Panc1 (cell line): ENCODE results near the gene METTL27. TPM values are rescaled to one million over a fixed set of nuclear protein-coding genes. Genes with fewer than 3 reads are reported as not detected.

Experiments used
- ATAC-seq: fragments of 200-7000 bp; cut with Tn5 transposase; 2 replicates; pipeline ENCODE4 v1.9.1; 2020; ENCODE audit warnings: mild to moderate bottlenecking, moderate library complexity
- BruUV-seq: library from RNA; stranded (reverse); fragments of 400-500 nt; replicated peaks from 2 replicates; lab custom pipeline; 2021; lab: Mats Ljungman, UMichigan
- CTCF ChIA-PET: fragments of 300-600 bp; sonication (Branson Sonifier 250); formaldehyde crosslinking; loops from one replicate; lab custom pipeline; 2022; ENCODE audit warnings: antibody characterized with exemption; lab: Charles Lee
- POLR2A ChIA-PET: fragments of 300-600 bp; sonication (Branson Sonifier 250); formaldehyde crosslinking; loops from one replicate; lab custom pipeline; 2022; ENCODE audit warnings: antibody characterized with exemption; lab: Charles Lee
- DNase-seq: peaks from one replicate; pipeline ENCODE4 v3.0.0-alpha.2; 2010; ENCODE audit warnings: low read depth, low spot score
- H3K27ac ChIP-seq: 2 replicates; pipeline ENCODE4 v1.5.1; 2011; ENCODE audit warnings: mild to moderate bottlenecking, low read length, inconsistent platforms
- H3K27me3 ChIP-seq: fragments of 200-500 bp; sonication (Bioruptor generic); 2 replicates; pipeline ENCODE4 v1.6.0; 2014; ENCODE audit warnings: low read length, inconsistent platforms; ENCODE audit not compliant: control insufficient read depth, insufficient read depth
- H3K36me3 ChIP-seq: fragments of 200-500 bp; sonication (Bioruptor generic); 2 replicates; pipeline ENCODE4 v1.5.1; 2014; ENCODE audit warnings: inconsistent platforms, mild to moderate bottlenecking, low read length, moderate library complexity; ENCODE audit not compliant: control insufficient read depth, insufficient read depth
- H3K4me1 ChIP-seq: 2 replicates; pipeline ENCODE4 v1.5.1; 2011; ENCODE audit warnings: inconsistent platforms, mild to moderate bottlenecking, low read length, moderate library complexity; ENCODE audit not compliant: control insufficient read depth, insufficient read depth
- H3K4me3 ChIP-seq, 2 experiments: 2 replicates each; pipeline ENCODE4 v1.5.1; 2011 to 2012; ENCODE audit warnings: low read depth in 2 of 2, low read length in 2 of 2, mild to moderate bottlenecking in 2 of 2, inconsistent platforms in 1 of 2, moderate library complexity in 1 of 2
- H3K9me3 ChIP-seq: fragments of 200-500 bp; sonication (Bioruptor generic); 2 replicates; pipeline ENCODE4 v1.5.1; 2014; ENCODE audit warnings: low read depth, mild to moderate bottlenecking, inconsistent platforms, low read length, moderate library complexity; ENCODE audit not compliant: control insufficient read depth, insufficient read depth
- POLR2AphosphoS5 ChIP-seq: IDR thresholded peaks from 2 replicates; pipeline ENCODE4 v1.6.1; 2012; ENCODE audit warnings: mild to moderate bottlenecking, low read depth, low read length, moderate library complexity
- SIN3A ChIP-seq: IDR thresholded peaks from 2 replicates; pipeline ENCODE4 v1.6.1; 2012; ENCODE audit warnings: low read depth, mild to moderate bottlenecking, low read length, moderate library complexity, borderline replicate concordance; ENCODE audit not compliant: insufficient read depth
- TCF7L2 ChIP-seq: IDR thresholded peaks from 2 replicates; pipeline ENCODE4 v1.6.1; 2011; ENCODE audit warnings: mild to moderate bottlenecking, low read depth, low read length, inconsistent platforms
- in situ Hi-C: cut with HindIII; loops from 2 replicates; pipeline ENCODE4 v1.10.0; 2016; ENCODE audit warnings: low sequenced_read_pairs, low pct_unique_long_range_greater_than_20kb
- intact Hi-C: fragments of 100-400 bp; cut with micrococcal nuclease; formaldehyde crosslinking; loops from one replicate; pipeline ENCODE4 v1.10.0; 2022; ENCODE audit not compliant: unreplicated experiment
- total RNA-seq: library from RNA; stranded (reverse); gene quantifications from one replicate; pipeline ENCODE4 v1.2.1, GENCODE V29; 2021; ENCODE audit not compliant: unreplicated experiment
- TF ChIP-seq, protein P1 (sequence below), 2 experiments: IDR thresholded peaks; 2 replicates each; pipeline ENCODE4 v1.6.1; 2011 to 2012; ENCODE audit warnings: low read depth in 2 of 2, control low read depth in 1 of 2, low read length in 1 of 2, mild to moderate bottlenecking in 1 of 2, moderate library complexity in 1 of 2; ENCODE audit not compliant: insufficient read depth in 1 of 2
- TF ChIP-seq, protein P2 (sequence below): fragments of 450-650 bp; IDR thresholded peaks from 2 replicates; pipeline ENCODE4 v1.5.1; 2017; ENCODE audit warnings: mild to moderate bottlenecking

METTL27 gene
- total RNA-seq, 1 experiment from 2014 or later, result 3.4 TPM

DNA sequence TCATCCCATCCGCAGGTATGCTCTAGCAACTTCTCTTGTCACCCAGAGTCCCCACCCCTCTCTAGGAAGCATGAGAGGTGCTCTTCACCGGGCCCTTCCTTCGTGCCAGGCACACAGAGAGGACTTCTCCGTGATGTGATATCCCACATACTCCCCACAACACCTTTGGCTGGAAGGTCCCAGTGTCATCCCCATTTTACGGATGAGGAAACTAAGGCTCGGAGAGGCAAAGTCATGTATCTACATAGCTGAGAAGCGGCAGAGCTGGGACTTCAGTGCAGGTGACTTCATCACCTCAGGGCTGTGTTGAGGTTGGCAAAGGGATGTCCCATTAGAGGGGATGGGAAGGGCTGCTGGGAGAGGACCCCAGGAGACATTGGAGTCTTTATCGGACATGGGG, 34.0 kb upstream of the METTL27 start:
- TF ChIP-seq, protein P1, sequence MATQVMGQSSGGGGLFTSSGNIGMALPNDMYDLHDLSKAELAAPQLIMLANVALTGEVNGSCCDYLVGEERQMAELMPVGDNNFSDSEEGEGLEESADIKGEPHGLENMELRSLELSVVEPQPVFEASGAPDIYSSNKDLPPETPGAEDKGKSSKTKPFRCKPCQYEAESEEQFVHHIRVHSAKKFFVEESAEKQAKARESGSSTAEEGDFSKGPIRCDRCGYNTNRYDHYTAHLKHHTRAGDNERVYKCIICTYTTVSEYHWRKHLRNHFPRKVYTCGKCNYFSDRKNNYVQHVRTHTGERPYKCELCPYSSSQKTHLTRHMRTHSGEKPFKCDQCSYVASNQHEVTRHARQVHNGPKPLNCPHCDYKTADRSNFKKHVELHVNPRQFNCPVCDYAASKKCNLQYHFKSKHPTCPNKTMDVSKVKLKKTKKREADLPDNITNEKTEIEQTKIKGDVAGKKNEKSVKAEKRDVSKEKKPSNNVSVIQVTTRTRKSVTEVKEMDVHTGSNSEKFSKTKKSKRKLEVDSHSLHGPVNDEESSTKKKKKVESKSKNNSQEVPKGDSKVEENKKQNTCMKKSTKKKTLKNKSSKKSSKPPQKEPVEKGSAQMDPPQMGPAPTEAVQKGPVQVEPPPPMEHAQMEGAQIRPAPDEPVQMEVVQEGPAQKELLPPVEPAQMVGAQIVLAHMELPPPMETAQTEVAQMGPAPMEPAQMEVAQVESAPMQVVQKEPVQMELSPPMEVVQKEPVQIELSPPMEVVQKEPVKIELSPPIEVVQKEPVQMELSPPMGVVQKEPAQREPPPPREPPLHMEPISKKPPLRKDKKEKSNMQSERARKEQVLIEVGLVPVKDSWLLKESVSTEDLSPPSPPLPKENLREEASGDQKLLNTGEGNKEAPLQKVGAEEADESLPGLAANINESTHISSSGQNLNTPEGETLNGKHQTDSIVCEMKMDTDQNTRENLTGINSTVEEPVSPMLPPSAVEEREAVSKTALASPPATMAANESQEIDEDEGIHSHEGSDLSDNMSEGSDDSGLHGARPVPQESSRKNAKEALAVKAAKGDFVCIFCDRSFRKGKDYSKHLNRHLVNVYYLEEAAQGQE (IDR thresholded peaks at IDR 0.05; ENCODE audit: insufficient read depth in 1 of 2, low read depth in 2 of 2, low read length in 1 of 2), result no peak
- no peak for TF ChIP-seq POLR2AphosphoS5
- ATAC-seq, result no peak
- H3K4me1 ChIP-seq, result peaks cover 4% of the 10 kb centered on the region; the same call in 1 of the 2 replicates
- no TSS peak for BruUV-seq
- in situ Hi-C loops, result no loop called here
- CTCF ChIA-PET, result no interaction called here
- H3K27me3 ChIP-seq, result no peaks in the 10 kb centered on the region
- POLR2A ChIA-PET, result interaction anchor here (0.6 to 0.7 kb wide), 2 partner anchors 39 to 423 kb away, joined by 3 to 5 read pairs; no protein-coding TSS in a partner anchor
- DNase-seq, result no peak
- no peaks in the 10 kb centered on the region for H3K36me3 ChIP-seq
- H3K9me3 ChIP-seq, result no peaks in the 10 kb centered on the region
- no peak overlapping the region for H3K4me3 ChIP-seq
- no peak overlapping the region for H3K27ac ChIP-seq
- intact Hi-C loops, result no loop called here

DNA sequence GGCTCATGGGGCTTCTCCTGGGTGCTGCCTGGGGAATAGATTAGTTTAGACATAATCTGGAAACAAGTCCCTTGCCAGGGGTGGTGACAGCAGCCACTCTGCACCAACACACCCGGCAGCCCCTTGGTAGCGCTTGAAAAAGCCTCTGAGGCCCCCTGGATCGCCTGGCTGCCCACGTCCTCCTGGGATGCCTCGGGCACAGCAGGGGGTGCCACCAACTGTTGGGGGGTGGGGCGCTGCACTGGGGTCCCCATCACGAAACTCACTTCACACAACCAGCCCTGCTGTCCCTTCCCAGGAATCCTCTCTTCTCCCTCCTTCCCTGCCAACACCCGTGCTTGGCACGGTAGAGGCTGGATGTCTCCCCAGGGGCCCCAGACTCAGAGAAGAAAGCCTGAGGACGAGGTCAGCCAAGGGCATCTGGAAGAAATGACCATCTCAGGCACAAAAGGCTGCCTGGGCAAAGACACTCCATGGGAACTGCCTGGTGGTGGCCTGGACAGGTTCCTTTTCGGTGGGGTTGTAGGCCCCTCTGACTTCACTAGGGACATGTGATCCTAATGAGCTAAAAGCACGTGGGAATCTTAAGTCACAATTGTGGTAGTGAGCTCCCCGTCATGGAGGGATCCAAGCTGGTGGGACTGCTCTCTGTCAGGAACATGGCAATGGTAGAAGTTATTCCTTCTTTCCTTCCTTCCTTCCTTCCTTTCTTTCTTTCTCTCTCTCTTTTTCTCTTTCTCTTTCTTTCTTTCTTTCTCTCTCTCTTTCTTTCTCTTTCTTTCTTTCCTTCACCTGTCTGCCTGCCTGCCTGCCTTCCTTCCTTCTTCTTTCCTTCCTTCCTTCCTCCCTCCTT, 30.0 kb upstream of the METTL27 start:
- Histone ChIP-seq H3K36me3 (no peaks in the 10 kb centered on the region), H3K4me1 (peaks cover 8% of the 10 kb centered on the region), H3K27me3 (no peaks in the 10 kb centered on the region), H3K4me3 (no peak overlapping the region), H3K27ac (no peak overlapping the region), H3K9me3 (no peaks in the 10 kb centered on the region)
- ChIA-PET CTCF (interaction anchor here (0.6 kb wide), 1 partner anchor 125 kb away, joined by 4 read pairs; no protein-coding TSS in a partner anchor), POLR2A (interaction anchor here (0.6 kb wide), 1 partner anchor 134 kb away, joined by 4 read pairs; no protein-coding TSS in a partner anchor)
- no TSS peak for BruUV-seq
- no peak for DNase-seq
- in situ Hi-C loops, result no loop called here
- intact Hi-C loops, result no loop called here
- TF ChIP-seq, protein P2, sequence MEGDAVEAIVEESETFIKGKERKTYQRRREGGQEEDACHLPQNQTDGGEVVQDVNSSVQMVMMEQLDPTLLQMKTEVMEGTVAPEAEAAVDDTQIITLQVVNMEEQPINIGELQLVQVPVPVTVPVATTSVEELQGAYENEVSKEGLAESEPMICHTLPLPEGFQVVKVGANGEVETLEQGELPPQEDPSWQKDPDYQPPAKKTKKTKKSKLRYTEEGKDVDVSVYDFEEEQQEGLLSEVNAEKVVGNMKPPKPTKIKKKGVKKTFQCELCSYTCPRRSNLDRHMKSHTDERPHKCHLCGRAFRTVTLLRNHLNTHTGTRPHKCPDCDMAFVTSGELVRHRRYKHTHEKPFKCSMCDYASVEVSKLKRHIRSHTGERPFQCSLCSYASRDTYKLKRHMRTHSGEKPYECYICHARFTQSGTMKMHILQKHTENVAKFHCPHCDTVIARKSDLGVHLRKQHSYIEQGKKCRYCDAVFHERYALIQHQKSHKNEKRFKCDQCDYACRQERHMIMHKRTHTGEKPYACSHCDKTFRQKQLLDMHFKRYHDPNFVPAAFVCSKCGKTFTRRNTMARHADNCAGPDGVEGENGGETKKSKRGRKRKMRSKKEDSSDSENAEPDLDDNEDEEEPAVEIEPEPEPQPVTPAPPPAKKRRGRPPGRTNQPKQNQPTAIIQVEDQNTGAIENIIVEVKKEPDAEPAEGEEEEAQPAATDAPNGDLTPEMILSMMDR, result no peak
- TF ChIP-seq POLR2AphosphoS5 (no peak), SIN3A (no peak), TCF7L2 (no peak)
- TF ChIP-seq, protein P1 (IDR thresholded peaks at IDR 0.05; ENCODE audit: insufficient read depth in 1 of 2, low read depth in 2 of 2, low read length in 1 of 2), result no peak
- no peak for ATAC-seq
